ENCODE results near the gene LAMA3.

The LAMA3 gene

GRCh38 chr18:23969664-23970063, 280.4 kb downstream of the LAMA3 start:
- Histone ChIP-seq H3K27me3 (ENCODE audit: control insufficient read depth in 1 of 2, insufficient read depth in 2 of 2, low read length in 2 of 2) (no peaks in the 10 kb centered on the region), H3K4me1 (ENCODE audit: control insufficient read depth in 1 of 2, insufficient read depth in 2 of 2, low read length in 2 of 2) (peaks cover 16 to 25% of the 10 kb centered on the region in 2 donors), H3K4me3 (ENCODE audit: low read depth in 1 of 2, low read length in 2 of 2) (no peak overlapping the region), H3K36me3 (ENCODE audit: control insufficient read depth in 1 of 2, insufficient read depth in 2 of 2, low read length in 2 of 2) (no peaks in the 10 kb centered on the region), H3K27ac (ENCODE audit: low read depth, low read length) (no peak overlapping the region), H3K9ac (ENCODE audit: low read depth in 1 of 2, low read length in 2 of 2) (no peak overlapping the region), H3K9me3 (ENCODE audit: control insufficient read depth in 1 of 2, low read length in 2 of 2) (no peaks in the 10 kb centered on the region)

GRCh38 chr18:23970161-23971096, 281.2 kb downstream of the LAMA3 start:
- no peaks in the 10 kb centered on the region for H3K9me3 ChIP-seq (ENCODE audit: control insufficient read depth in 1 of 2, low read length in 2 of 2)
- no peaks in the 10 kb centered on the region for H3K36me3 ChIP-seq (ENCODE audit: control insufficient read depth in 1 of 2, insufficient read depth in 2 of 2, low read length in 2 of 2)
- H3K27me3 ChIP-seq (ENCODE audit: control insufficient read depth in 1 of 2, insufficient read depth in 2 of 2, low read length in 2 of 2) = no peaks in the 10 kb centered on the region
- H3K4me3 ChIP-seq (ENCODE audit: low read depth in 1 of 2, low read length in 2 of 2) = no peak overlapping the region
- no peak overlapping the region for H3K27ac ChIP-seq (ENCODE audit: low read depth, low read length)
- H3K4me1 ChIP-seq (ENCODE audit: control insufficient read depth in 1 of 2, insufficient read depth in 2 of 2, low read length in 2 of 2) = peaks cover 14 to 20% of the 10 kb centered on the region in 2 donors
- no peak overlapping the region for H3K9ac ChIP-seq (ENCODE audit: low read depth in 1 of 2, low read length in 2 of 2)

GRCh38 chr18:23971097-23971440, 281.8 kb downstream of the LAMA3 start:
- H3K4me3 ChIP-seq (ENCODE audit: low read depth in 1 of 2, low read length in 2 of 2) = no peak overlapping the region
- H3K9ac ChIP-seq (ENCODE audit: low read depth in 1 of 2, low read length in 2 of 2) = no peak overlapping the region
- H3K27ac ChIP-seq (ENCODE audit: low read depth, low read length) = no peak overlapping the region
- peaks cover 9 to 14% of the 10 kb centered on the region in 2 donors for H3K4me1 ChIP-seq (ENCODE audit: control insufficient read depth in 1 of 2, insufficient read depth in 2 of 2, low read length in 2 of 2)
- no peaks in the 10 kb centered on the region for H3K9me3 ChIP-seq (ENCODE audit: control insufficient read depth in 1 of 2, low read length in 2 of 2)
- no peaks in the 10 kb centered on the region for H3K27me3 ChIP-seq (ENCODE audit: control insufficient read depth in 1 of 2, insufficient read depth in 2 of 2, low read length in 2 of 2)
- no peaks in the 10 kb centered on the region for H3K36me3 ChIP-seq (ENCODE audit: control insufficient read depth in 1 of 2, insufficient read depth in 2 of 2, low read length in 2 of 2)

- no peaks in the 10 kb centered on the region for H3K36me3 ChIP-seq (ENCODE audit: control insufficient read depth in 1 of 2, insufficient read depth in 2 of 2, low read length in 2 of 2)
- H3K4me1 ChIP-seq (ENCODE audit: control insufficient read depth in 1 of 2, insufficient read depth in 2 of 2, low read length in 2 of 2) = peaks cover 9 to 13% of the 10 kb centered on the region in 2 donors
- no peak overlapping the region for H3K4me3 ChIP-seq (ENCODE audit: low read depth in 1 of 2, low read length in 2 of 2)
- no peaks in the 10 kb centered on the region for H3K9me3 ChIP-seq (ENCODE audit: control insufficient read depth in 1 of 2, low read length in 2 of 2)
- no peaks in the 10 kb centered on the region for H3K27me3 ChIP-seq (ENCODE audit: control insufficient read depth in 1 of 2, insufficient read depth in 2 of 2, low read length in 2 of 2)
- H3K27ac ChIP-seq (ENCODE audit: low read depth, low read length) = no peak overlapping the region
- H3K9ac ChIP-seq (ENCODE audit: low read depth in 1 of 2, low read length in 2 of 2) = no peak overlapping the region
Measured at GRCh38 chr18:23971666-23972230, 282.5 kb downstream of the LAMA3 start.

GRCh38 chr18:23972453-23972852, 283.2 kb downstream of the LAMA3 start:
- H3K9ac ChIP-seq (ENCODE audit: low read depth in 1 of 2, low read length in 2 of 2) = no peak overlapping the region
- no peak overlapping the region for H3K27ac ChIP-seq (ENCODE audit: low read depth, low read length)
- peaks cover 5 to 6% of the 10 kb centered on the region in 2 donors for H3K4me1 ChIP-seq (ENCODE audit: control insufficient read depth in 1 of 2, insufficient read depth in 2 of 2, low read length in 2 of 2)
- no peaks in the 10 kb centered on the region for H3K27me3 ChIP-seq (ENCODE audit: control insufficient read depth in 1 of 2, insufficient read depth in 2 of 2, low read length in 2 of 2)
- no peak overlapping the region for H3K4me3 ChIP-seq (ENCODE audit: low read depth in 1 of 2, low read length in 2 of 2)
- no peaks in the 10 kb centered on the region for H3K36me3 ChIP-seq (ENCODE audit: control insufficient read depth in 1 of 2, insufficient read depth in 2 of 2, low read length in 2 of 2)
- H3K9me3 ChIP-seq (ENCODE audit: control insufficient read depth in 1 of 2, low read length in 2 of 2) = no peaks in the 10 kb centered on the region

- H3K27me3 ChIP-seq (ENCODE audit: control insufficient read depth in 1 of 2, insufficient read depth in 2 of 2, low read length in 2 of 2) = no peaks in the 10 kb centered on the region
- no peak overlapping the region for H3K4me3 ChIP-seq (ENCODE audit: low read depth in 1 of 2, low read length in 2 of 2)
- no peaks in the 10 kb centered on the region for H3K36me3 ChIP-seq (ENCODE audit: control insufficient read depth in 1 of 2, insufficient read depth in 2 of 2, low read length in 2 of 2)
- no peak overlapping the region for H3K27ac ChIP-seq (ENCODE audit: low read depth, low read length)
- H3K9me3 ChIP-seq (ENCODE audit: control insufficient read depth in 1 of 2, low read length in 2 of 2) = no peaks in the 10 kb centered on the region
- no peak overlapping the region for H3K9ac ChIP-seq (ENCODE audit: low read depth in 1 of 2, low read length in 2 of 2)
- H3K4me1 ChIP-seq (ENCODE audit: control insufficient read depth in 1 of 2, insufficient read depth in 2 of 2, low read length in 2 of 2) = no peaks in the 10 kb centered on the region
Measured at GRCh38 chr18:23977103-23977502, 287.9 kb downstream of the LAMA3 start.

GRCh38 chr18:23977719-23978483, 288.6 kb downstream of the LAMA3 start:
- H3K4me1 ChIP-seq (ENCODE audit: control insufficient read depth in 1 of 2, insufficient read depth in 2 of 2, low read length in 2 of 2) = no peaks in the 10 kb centered on the region
- H3K4me3 ChIP-seq (ENCODE audit: low read depth in 1 of 2, low read length in 2 of 2) = no peak overlapping the region
- H3K27me3 ChIP-seq (ENCODE audit: control insufficient read depth in 1 of 2, insufficient read depth in 2 of 2, low read length in 2 of 2) = no peaks in the 10 kb centered on the region
- H3K27ac ChIP-seq (ENCODE audit: low read depth, low read length) = no peak overlapping the region
- H3K9ac ChIP-seq (ENCODE audit: low read depth in 1 of 2, low read length in 2 of 2) = no peak overlapping the region
- no peaks in the 10 kb centered on the region for H3K9me3 ChIP-seq (ENCODE audit: control insufficient read depth in 1 of 2, low read length in 2 of 2)
- no peaks in the 10 kb centered on the region for H3K36me3 ChIP-seq (ENCODE audit: control insufficient read depth in 1 of 2, insufficient read depth in 2 of 2, low read length in 2 of 2)

GRCh38 chr18:23981369-23981980, 292.2 kb downstream of the LAMA3 start:
- Histone ChIP-seq H3K36me3 (ENCODE audit: control insufficient read depth in 1 of 2, insufficient read depth in 2 of 2, low read length in 2 of 2) (no peaks in the 10 kb centered on the region), H3K9me3 (ENCODE audit: control insufficient read depth in 1 of 2, low read length in 2 of 2) (no peaks in the 10 kb centered on the region), H3K27me3 (ENCODE audit: control insufficient read depth in 1 of 2, insufficient read depth in 2 of 2, low read length in 2 of 2) (no peaks in the 10 kb centered on the region), H3K4me1 (ENCODE audit: control insufficient read depth in 1 of 2, insufficient read depth in 2 of 2, low read length in 2 of 2) (no peaks in the 10 kb centered on the region), H3K9ac (ENCODE audit: low read depth in 1 of 2, low read length in 2 of 2) (peak overlapping the region in 1 of 2 donors; percentile 31), H3K27ac (ENCODE audit: low read depth, low read length) (no peak overlapping the region), H3K4me3 (ENCODE audit: low read depth in 1 of 2, low read length in 2 of 2) (no peak overlapping the region)

- Histone ChIP-seq H3K9me3 (ENCODE audit: control insufficient read depth in 1 of 2, low read length in 2 of 2) (no peaks in the 10 kb centered on the region), H3K27ac (ENCODE audit: low read depth, low read length) (peak overlapping the region; percentile 16), H3K27me3 (ENCODE audit: control insufficient read depth in 1 of 2, insufficient read depth in 2 of 2, low read length in 2 of 2) (no peaks in the 10 kb centered on the region), H3K4me3 (ENCODE audit: low read depth in 1 of 2, low read length in 2 of 2) (peak overlapping the region in 1 of 2 donors; percentile 9), H3K4me1 (ENCODE audit: control insufficient read depth in 1 of 2, insufficient read depth in 2 of 2, low read length in 2 of 2) (no peaks in the 10 kb centered on the region), H3K36me3 (ENCODE audit: control insufficient read depth in 1 of 2, insufficient read depth in 2 of 2, low read length in 2 of 2) (no peaks in the 10 kb centered on the region), H3K9ac (ENCODE audit: low read depth in 1 of 2, low read length in 2 of 2) (peak overlapping the region in 1 of 2 donors; percentile 31)
Measured at GRCh38 chr18:23982155-23983079, 293.2 kb downstream of the LAMA3 start.

All from duodenal mucosa (tissue), 2 donors.